SK-N-SH (cell line): Measurements from ENCODE around the gene ASIP. TPM values are rescaled to one million over a fixed set of nuclear protein-coding genes. Genes with fewer than 3 reads are reported as not detected.

ENCODE experiments used
- CTCF ChIA-PET: fragments of 300-600, 350-600 bp; formaldehyde crosslinking; extraction: SDS; loops from one replicate; lab custom pipeline; 2021; lab: Yijun Ruan, JAX
- POLR2A ChIA-PET: fragments of 350-600 bp; sonication (Branson Sonifier 250); formaldehyde crosslinking; extraction: SDS; loops from one replicate; lab custom pipeline; 2020; ENCODE audit warnings: antibody characterized with exemption, inconsistent platforms; lab: Yijun Ruan, JAX
- DNase-seq: peaks from one replicate; pipeline ENCODE4 v3.0.0; 2012
- H2AFZ ChIP-seq: fragments of 200-600 bp; sonication (generic); 2 replicates; pipeline ENCODE4 v1.8.1; 2016; ENCODE audit warnings: antibody characterized with exemption, mild to moderate bottlenecking, low read depth
- H3F3A ChIP-seq: fragments of 200-600 bp; sonication (generic); replicated peaks from 2 replicates; pipeline ENCODE3; 2016; ENCODE audit warnings: antibody characterized with exemption, mild to moderate bottlenecking; ENCODE audit not compliant: insufficient read depth
- H3K27ac ChIP-seq, 2 experiments: fragments of 200-500 bp in 1 of 2; fragments of 200-600 bp in 1 of 2; sonication (Bioruptor generic) in 1 of 2; sonication (generic), shearing (Covaris generic) in 1 of 2; 2 replicates each; pipeline versions ENCODE4 v1.5.1 to v1.6.1; 2014 to 2016; ENCODE audit warnings: low read depth in 2 of 2, inconsistent platforms in 1 of 2, low read length in 1 of 2, mild to moderate bottlenecking in 1 of 2, mixed read lengths in 1 of 2
- H3K27me3 ChIP-seq: fragments of 200-600 bp; sonication (generic), shearing (Covaris generic); 2 replicates; pipeline ENCODE4 v1.6.1; 2016; ENCODE audit warnings: mixed run types; ENCODE audit not compliant: insufficient read depth
- H3K36me3 ChIP-seq, 2 experiments: fragments of 200-500 bp in 1 of 2; fragments of 200-600 bp in 1 of 2; sonication (Bioruptor generic) in 1 of 2; sonication (generic) in 1 of 2; replicated peaks in 1 of 2; 2 replicates each; pipeline versions ENCODE3 to v1.5.1; 2014 to 2016; ENCODE audit warnings: low read length in 1 of 2, mild to moderate bottlenecking in 1 of 2; ENCODE audit not compliant: insufficient read depth in 2 of 2, control insufficient read depth in 1 of 2
- H3K4me1 ChIP-seq, 2 experiments: fragments of 200-500 bp in 1 of 2; fragments of 200-600 bp in 1 of 2; sonication (Bioruptor generic) in 1 of 2; sonication (generic), shearing (Covaris generic) in 1 of 2; 2 replicates each; pipeline versions ENCODE4 v1.5.1 to v1.6.1; 2014 to 2016; ENCODE audit warnings: low read depth in 1 of 2, low read length in 1 of 2, mixed run types in 1 of 2; ENCODE audit not compliant: insufficient read depth in 2 of 2, control insufficient read depth in 1 of 2
- H3K4me2 ChIP-seq: fragments of 200-600 bp; sonication (generic), shearing (Covaris generic); 2 replicates; pipeline ENCODE4 v1.6.1; 2017; ENCODE audit warnings: mixed run types
- H3K4me3 ChIP-seq, 2 experiments: fragments of 200-500 bp in 1 of 2; fragments of 200-600 bp in 1 of 2; sonication (Bioruptor generic) in 1 of 2; sonication (generic), shearing (Covaris generic) in 1 of 2; 2 replicates each; pipeline versions ENCODE4 v1.5.1 to v1.8.1; 2014 to 2016; ENCODE audit warnings: low read depth in 2 of 2, inconsistent platforms in 1 of 2, low read length in 1 of 2, mild to moderate bottlenecking in 1 of 2, mixed read lengths in 1 of 2, moderate library complexity in 1 of 2
- H3K79me2 ChIP-seq: fragments of 200-600 bp; sonication (generic); 2 replicates; pipeline ENCODE4 v1.8.1; 2017; ENCODE audit warnings: mild to moderate bottlenecking; ENCODE audit not compliant: insufficient read depth
- H3K9ac ChIP-seq: fragments of 200-600 bp; sonication (generic); 2 replicates; pipeline ENCODE4 v1.6.1; 2017; ENCODE audit warnings: mixed run types
- H3K9me2 ChIP-seq: fragments of 200-600 bp; sonication (generic); 2 replicates; pipeline ENCODE4 v1.6.1; 2017; ENCODE audit warnings: mixed run types
- H3K9me3 ChIP-seq: fragments of 200-600 bp; sonication (generic); 2 replicates; pipeline ENCODE4 v1.6.1; 2017; ENCODE audit warnings: mixed run types, mild to moderate bottlenecking, moderate library complexity
- H4K20me1 ChIP-seq: fragments of 200-600 bp; sonication (generic); 2 replicates; pipeline ENCODE4 v1.6.1; 2017; ENCODE audit warnings: mild to moderate bottlenecking, mixed run types; ENCODE audit not compliant: insufficient read depth
- CHD2 ChIP-seq: fragments of 150-350 bp; IDR thresholded peaks from 2 replicates; pipeline ENCODE4 v1.6.1; 2018; ENCODE audit warnings: low read length; ENCODE audit not compliant: partially characterized antibody
- CTCF ChIP-seq: fragments of 200-600 bp; sonication (generic); IDR thresholded peaks from 2 replicates; pipeline ENCODE4 v1.6.1; 2017; ENCODE audit warnings: antibody characterized with exemption, mild to moderate bottlenecking, moderate library complexity
- EP300 ChIP-seq, 2 experiments: IDR thresholded peaks; 2 replicates each; pipeline versions ENCODE4 v1.4.0 to v1.6.1; 2012; ENCODE audit warnings: borderline replicate concordance in 1 of 2, low read depth in 1 of 2, low read length in 1 of 2
- EZH2phosphoT487 ChIP-seq: fragments of 200-600 bp; sonication (generic); IDR thresholded peaks from 2 replicates; pipeline ENCODE4 v1.6.1; 2017; ENCODE audit warnings: low read depth, mixed run types, mild to moderate bottlenecking, antibody characterized with exemption, moderate library complexity, borderline replicate concordance
- FOSL2 ChIP-seq: IDR thresholded peaks from 2 replicates; pipeline ENCODE4 v1.4.0; 2012; ENCODE audit warnings: low read depth, mild to moderate bottlenecking, moderate library complexity, borderline replicate concordance
- FOXJ3 ChIP-seq: sonication (generic); formaldehyde crosslinking; IDR thresholded peaks from 2 replicates; pipeline ENCODE4 v1.5.1; 2020; ENCODE audit warnings: mild to moderate bottlenecking, missing genetic modification reagents
- FOXM1 ChIP-seq: IDR thresholded peaks from 2 replicates; pipeline ENCODE4 v1.4.0; 2012; ENCODE audit warnings: low read depth, mild to moderate bottlenecking
- GABPA ChIP-seq: IDR thresholded peaks from 2 replicates; pipeline ENCODE4 v1.4.0; 2012; ENCODE audit warnings: low read depth, mild to moderate bottlenecking
- GATA2 ChIP-seq: sonication (generic); formaldehyde crosslinking; IDR thresholded peaks from 2 replicates; pipeline ENCODE4 v1.5.0; 2020; ENCODE audit warnings: mild to moderate bottlenecking, missing genetic modification reagents
- MAX ChIP-seq: IDR thresholded peaks from 2 replicates; pipeline ENCODE4 v1.4.0; 2012; ENCODE audit warnings: low read depth
- MEF2A ChIP-seq: IDR thresholded peaks from 2 replicates; pipeline ENCODE4 v1.4.0; 2012; ENCODE audit warnings: low read depth, borderline replicate concordance
- MXI1 ChIP-seq: IDR thresholded peaks from 2 replicates; pipeline ENCODE4 v1.6.1; 2012; ENCODE audit warnings: mild to moderate bottlenecking, low read depth, low read length, improper control_type of control experiment
- NFIC ChIP-seq: IDR thresholded peaks from 2 replicates; pipeline ENCODE4 v1.4.0; 2012; ENCODE audit warnings: borderline replicate concordance
- NRF1 ChIP-seq: IDR thresholded peaks from 2 replicates; pipeline ENCODE4 v1.6.1; 2012; ENCODE audit warnings: low read depth, mild to moderate bottlenecking, low read length
- PBX3 ChIP-seq: IDR thresholded peaks from 2 replicates; pipeline ENCODE4; 2012
- POLR2AphosphoS5 ChIP-seq: IDR thresholded peaks from 2 replicates; pipeline ENCODE4 v1.6.1; 2012; ENCODE audit warnings: low read depth, low read length
- REST ChIP-seq: IDR thresholded peaks from 2 replicates; pipeline ENCODE4 v1.6.1; 2012; ENCODE audit warnings: mild to moderate bottlenecking, low read depth, low read length, moderate library complexity
- RFX5 ChIP-seq: IDR thresholded peaks from 2 replicates; pipeline ENCODE4 v1.6.1; 2012; ENCODE audit warnings: mild to moderate bottlenecking, improper control_type of control experiment, low read length
- RXRA ChIP-seq: IDR thresholded peaks from 2 replicates; pipeline ENCODE4 v1.4.0; 2012; ENCODE audit warnings: low read depth, mild to moderate bottlenecking, borderline replicate concordance
- SIN3A ChIP-seq: IDR thresholded peaks from 2 replicates; pipeline ENCODE4 v1.6.1; 2012; ENCODE audit warnings: low read depth, mild to moderate bottlenecking, low read length, moderate library complexity, borderline replicate concordance
- SMC3 ChIP-seq: IDR thresholded peaks from 2 replicates; pipeline ENCODE4 v1.6.1; 2012; ENCODE audit warnings: low read depth, low read length, improper control_type of control experiment
- TAF1 ChIP-seq: IDR thresholded peaks from 2 replicates; pipeline ENCODE4 v1.6.1; 2012; ENCODE audit warnings: low read depth, mild to moderate bottlenecking, low read length, moderate library complexity, borderline replicate concordance
- TCF12 ChIP-seq: IDR thresholded peaks from 2 replicates; pipeline ENCODE4 v1.4.0; 2012
- USF2 ChIP-seq: fragments of 150-350 bp; IDR thresholded peaks from 2 replicates; pipeline ENCODE4 v1.6.1; 2017; ENCODE audit warnings: antibody characterized with exemption, low read length, low read depth, borderline replicate concordance
- YY1 ChIP-seq: IDR thresholded peaks from 2 replicates; pipeline ENCODE4 v1.4.0; 2012; ENCODE audit warnings: low read depth, mild to moderate bottlenecking
- WGBS: methylation state at CpG from one replicate; pipeline ENCODE4 v1.1.6; 2017; ENCODE audit warnings: low lambda C conversion rate; 5-methylcytosine and 5-hydroxymethylcytosine counted together
- polyA plus RNA-seq, 3 experiments: library from polyadenylated mRNA; depleted of rRNA; stranded (reverse); fragments of >200 nt; gene quantifications; 2 replicates each; pipeline ENCODE4 v1.2.3, GENCODE V29; 2012

The ASIP gene
- polyA plus RNA-seq, 1 of the 3 experiments (the other 2 are of a cell fraction): 0.15 TPM

- Histone ChIP-seq H3K9me3 (peaks cover 13% of the 10 kb centered on the region), H3K79me2 (no peaks in the 10 kb centered on the region), H3F3A (no peaks in the 10 kb centered on the region), H3K27ac (peak overlapping the region; percentile 6 to 65), H3K27me3 (no peaks in the 10 kb centered on the region), H3K36me3 (no peaks in the 10 kb centered on the region), H3K4me3 (peak overlapping the region; percentile 54 to 60), H3K4me2 (peak overlapping the region; percentile 86), H4K20me1 (no peaks in the 10 kb centered on the region), H3K4me1 (peaks cover 0 to 3% of the 10 kb centered on the region in 2 experiments; a peak in 3 of 4 replicates), H3K9ac (peak overlapping the region; percentile 50; the same call in 1 of the 2 replicates), H2AFZ (peak overlapping the region; percentile 90), H3K9me2 (no peaks in the 10 kb centered on the region)
- ChIA-PET CTCF (interaction anchor here (0.6 to 1.9 kb wide), 4 partner anchors 16 to 359 kb away, joined by 3 to 9 read pairs (median 4); no protein-coding TSS in a partner anchor), POLR2A (no interaction called here)
- DNase-seq: peak; percentile 84
- 8% methylated on average over 31 of the region's 49 CpGs for WGBS
- TF ChIP-seq FOSL2 (peak; percentile 22; the same call in 1 of the 2 replicates), CHD2 (no peak), SMC3 (no peak), FOXM1 (no peak), USF2 (no peak), EZH2phosphoT487 (no peak), POLR2AphosphoS5 (no peak), PBX3 (peak; percentile 86), TAF1 (peak; percentile 12; the same call in 1 of the 2 replicates), FOXJ3 (CRISPR knock-in tag) (no peak), MAX (peak; percentile 41; the same call in 1 of the 2 replicates), YY1 (no peak), REST (no peak), MXI1 (peak; percentile 30; the same call in 1 of the 2 replicates), NRF1 (no peak), SIN3A (no peak), RXRA (no peak), RFX5 (no peak), GATA2 (CRISPR knock-in tag) (no peak), NFIC (0 out of 2 replicates have a peak, but pooled peaks have one; percentile 11), GABPA (no peak), TCF12 (no peak), EP300 (IDR thresholded peaks at IDR 0.05; ENCODE audit: borderline replicate concordance in 1 of 2, low read depth in 1 of 2, low read length in 1 of 2) (no peak), CTCF (no peak), MEF2A (no peak)
Observed at GRCh38 chr20:34215711-34216381, 25.4 kb upstream of the ASIP start.
